Midbrain (tissue), 1 donor: ENCODE results near the gene MGP.

Source experiments
- DNase-seq: peaks from one replicate; lab custom pipeline; 2025; lab: John Stamatoyannopoulos, UW

Gene MGP

GRCh38 chr12:14885718-14886221 lies at the start of gene MGP:
TSS of gene MGP (minus strand) at chr12:14885854. CDS start at chr12:14885791, 63 bp downstream.
- no peak for DNase-seq

- DNase-seq: no peak
Measured at GRCh38 chr12:14935031-14935430, 49.4 kb upstream of the MGP start.

GRCh38 chr12:14934511-14934910 lies 48.9 kb upstream of the MGP start:
- DNase-seq: no peak

- DNase-seq: no peak
Measured at GRCh38 chr12:14931791-14932560, 46.3 kb upstream of the MGP start.

- no peak for DNase-seq
Measured at GRCh38 chr12:14931359-14931758, 45.7 kb upstream of the MGP start.

GRCh38 chr12:14930299-14930698 lies 44.6 kb upstream of the MGP start:
- DNase-seq: no peak

GRCh38 chr12:14928931-14929330 lies 43.3 kb upstream of the MGP start:
- no peak for DNase-seq

GRCh38 chr12:14927267-14927666 lies 41.6 kb upstream of the MGP start:
- DNase-seq: no peak

- no peak for DNase-seq
Measured at GRCh38 chr12:14924541-14924940, 38.9 kb upstream of the MGP start.

- DNase-seq: no peak
Measured at GRCh38 chr12:14923944-14924343, 38.3 kb upstream of the MGP start.

- DNase-seq: no peak
Measured at GRCh38 chr12:14921218-14921617, 35.6 kb upstream of the MGP start.

- no peak for DNase-seq
Measured at GRCh38 chr12:14920475-14921126, 34.9 kb upstream of the MGP start.

GRCh38 chr12:14919455-14919854 lies 33.8 kb upstream of the MGP start:
- no peak for DNase-seq

GRCh38 chr12:14915736-14916135 lies 30.1 kb upstream of the MGP start:
- DNase-seq: no peak

GRCh38 chr12:14913381-14913781 lies 27.7 kb upstream of the MGP start:
- no peak for DNase-seq

GRCh38 chr12:14911131-14911530 lies 25.5 kb upstream of the MGP start:
- DNase-seq: no peak

GRCh38 chr12:14910090-14910915 lies 24.6 kb upstream of the MGP start:
- no peak for DNase-seq

- DNase-seq: no peak
Measured at GRCh38 chr12:14907953-14908352, 22.3 kb upstream of the MGP start.

GRCh38 chr12:14906114-14906513 lies 20.5 kb upstream of the MGP start:
- no peak for DNase-seq

- DNase-seq: no peak
Measured at GRCh38 chr12:14905269-14906004, 19.8 kb upstream of the MGP start.

- DNase-seq: no peak
Measured at GRCh38 chr12:14904854-14905253, 19.2 kb upstream of the MGP start.
